CD4-positive, alpha-beta T cell (primary cell): Measurements from ENCODE around the gene ACYP2. TPM values are rescaled to one million over a fixed set of nuclear protein-coding genes. Genes with fewer than 3 reads are reported as not detected.

Source experiments
- ATAC-seq: fragments of 200-7000 bp; cut with Tn5 transposase; one replicate; pipeline ENCODE4 v1.10.0; 2022; ENCODE audit warnings: mild to moderate bottlenecking; ENCODE audit not compliant: poor library complexity
- CTCF ChIA-PET: fragments of 350-600 bp; sonication (Branson Sonifier 250); formaldehyde crosslinking; loops from one replicate; lab custom pipeline; 2021; ENCODE audit warnings: antibody characterized with exemption, inconsistent platforms; lab: Charles Lee
- POLR2A ChIA-PET: fragments of 350-600 bp; sonication (Branson Sonifier 250); formaldehyde crosslinking; loops from one replicate; lab custom pipeline; 2021; ENCODE audit warnings: antibody characterized with exemption, inconsistent platforms; lab: Charles Lee
- DNase-seq, 14 experiments: peaks; one replicate each; pipeline ENCODE4 v3.0.0-alpha.2; 2013 to 2020; ENCODE audit warnings: mixed read lengths in 2 of 14
- H3K27ac ChIP-seq, 2 donors: one replicate each; pipeline versions ENCODE4 v1.5.1 to v1.7.0; 2013; ENCODE audit warnings: low read length in 2 of 2, low read depth in 1 of 2, mild to moderate bottlenecking in 1 of 2
- H3K27me3 ChIP-seq, 2 experiments: 1 replicate in 1 of 2; 2 replicates in 1 of 2; pipeline versions ENCODE4 v1.6.1 to v1.7.0; 2013; ENCODE audit warnings: low read length in 2 of 2, control low read depth in 1 of 2, mild to moderate bottlenecking in 1 of 2, moderate library complexity in 1 of 2; ENCODE audit not compliant: insufficient read depth in 2 of 2, control insufficient read depth in 1 of 2
- H3K36me3 ChIP-seq: one replicate; pipeline ENCODE4 v1.6.1; 2013; ENCODE audit warnings: low read length, control low read depth; ENCODE audit not compliant: insufficient read depth
- H3K4me1 ChIP-seq: one replicate; pipeline ENCODE4 v1.6.1; 2013; ENCODE audit warnings: low read length, control low read depth; ENCODE audit not compliant: insufficient read depth
- H3K4me3 ChIP-seq: one replicate; pipeline ENCODE4 v1.5.1; 2013; ENCODE audit warnings: mild to moderate bottlenecking, low read length, moderate library complexity
- H3K9me3 ChIP-seq, 2 experiments: 1 replicate in 1 of 2; 2 replicates in 1 of 2; pipeline versions ENCODE4 v1.6.1 to v1.7.0; 2013; ENCODE audit warnings: low read length in 2 of 2, mild to moderate bottlenecking in 2 of 2, control low read depth in 1 of 2, moderate library complexity in 1 of 2; ENCODE audit not compliant: control insufficient read depth in 1 of 2, insufficient read depth in 1 of 2
- H3K27ac Mint-ChIP-seq: one replicate; pipeline ENCODE4 v1.8.0; 2020; ENCODE audit warnings: mixed read lengths
- H3K27me3 Mint-ChIP-seq: one replicate; pipeline ENCODE4 v1.8.0; 2021; ENCODE audit warnings: mixed read lengths
- H3K36me3 Mint-ChIP-seq: one replicate; pipeline ENCODE4 v1.8.0; 2021; ENCODE audit warnings: low read depth, mixed read lengths
- H3K4me1 Mint-ChIP-seq: one replicate; pipeline ENCODE4 v1.8.0; 2021; ENCODE audit warnings: low read depth, mixed read lengths
- H3K4me3 Mint-ChIP-seq: one replicate; pipeline ENCODE4 v1.8.0; 2020; ENCODE audit warnings: mild to moderate bottlenecking, mixed read lengths
- H3K9me3 Mint-ChIP-seq: one replicate; pipeline ENCODE4 v1.8.0; 2020; ENCODE audit warnings: mixed read lengths
- intact Hi-C, 2 experiments: fragments of 100-400 bp; cut with DNase I in 1 of 2; cut with micrococcal nuclease in 1 of 2; formaldehyde crosslinking; loops; one replicate each; pipeline versions ENCODE4 v1.15.1 to v1.9.0; 2023 to 2025; cut with DNase I, micrococcal nuclease
- total RNA-seq, 174 experiments: library from RNA in 2 of 174; stranded (reverse) in 2 of 174; gene quantifications; one replicate each; pipeline ENCODE4 v1.2.3 and lab custom pipeline; 2021 to 2026
- TF ChIP-seq, protein P1 (sequence below): fragments of 200-600 bp; IDR thresholded peaks from one replicate; pipeline ENCODE4 v1.8.0; 2022; ENCODE audit warnings: antibody characterized with exemption, mild to moderate bottlenecking

The ACYP2 gene
- total RNA-seq, 2 experiments from 2014 or later: 9.3 to 10.9 TPM

DNA sequence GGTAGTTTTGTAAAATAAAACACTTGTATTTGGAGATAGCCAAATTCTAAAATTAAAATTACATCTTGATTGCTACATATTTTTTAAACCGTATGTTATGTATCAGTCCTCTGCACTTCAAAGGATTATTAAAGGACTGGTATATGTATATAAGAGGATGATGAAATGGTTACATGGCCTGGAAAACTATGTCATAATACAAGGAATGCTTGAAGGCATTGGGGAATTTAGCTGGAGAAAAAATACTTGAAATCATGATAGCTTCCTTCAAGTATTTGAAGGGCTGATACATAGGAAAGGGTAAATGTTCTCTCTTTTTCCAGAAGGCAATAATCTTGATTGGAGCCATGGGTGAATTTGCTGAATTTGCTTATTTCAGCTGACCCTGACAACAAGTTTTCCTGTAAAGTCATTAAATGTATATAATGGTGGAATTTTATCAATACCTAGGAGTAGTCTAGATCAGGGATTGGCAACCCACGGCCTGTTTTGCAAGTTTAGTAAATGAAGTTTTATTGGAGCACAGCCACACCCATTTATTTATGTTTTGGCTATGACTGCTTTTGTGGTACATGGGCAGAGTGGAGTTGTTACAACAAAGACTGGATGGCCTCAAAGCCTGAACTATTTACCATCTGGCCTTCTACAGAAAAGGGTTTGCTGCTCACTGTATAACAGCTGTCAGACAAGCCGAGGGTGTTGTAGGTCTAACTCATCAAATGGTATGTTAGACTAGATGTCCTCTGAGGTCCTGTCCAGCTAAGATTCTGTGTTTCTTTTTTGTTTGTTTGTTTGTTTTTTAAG, 34.4 kb downstream of the ACYP2 start:
- Histone ChIP-seq H3K4me3 (no peak overlapping the region), H3K36me3 (no peaks in the 10 kb centered on the region), H3K9me3 (peaks cover 0 to 3% of the 10 kb centered on the region in 2 experiments), H3K4me1 (no peaks in the 10 kb centered on the region), H3K27me3 (no peaks in the 10 kb centered on the region), H3K27ac (no peak overlapping the region)
- Mint-ChIP-seq H3K4me1 (no peaks in the 10 kb centered on the region), H3K27me3 (no peaks in the 10 kb centered on the region), H3K36me3 (peaks cover 59% of the 10 kb centered on the region), H3K9me3 (no peaks in the 10 kb centered on the region), H3K4me3 (no peak overlapping the region), H3K27ac (no peak overlapping the region)
- no peak for DNase-seq
- TF ChIP-seq, protein P1, sequence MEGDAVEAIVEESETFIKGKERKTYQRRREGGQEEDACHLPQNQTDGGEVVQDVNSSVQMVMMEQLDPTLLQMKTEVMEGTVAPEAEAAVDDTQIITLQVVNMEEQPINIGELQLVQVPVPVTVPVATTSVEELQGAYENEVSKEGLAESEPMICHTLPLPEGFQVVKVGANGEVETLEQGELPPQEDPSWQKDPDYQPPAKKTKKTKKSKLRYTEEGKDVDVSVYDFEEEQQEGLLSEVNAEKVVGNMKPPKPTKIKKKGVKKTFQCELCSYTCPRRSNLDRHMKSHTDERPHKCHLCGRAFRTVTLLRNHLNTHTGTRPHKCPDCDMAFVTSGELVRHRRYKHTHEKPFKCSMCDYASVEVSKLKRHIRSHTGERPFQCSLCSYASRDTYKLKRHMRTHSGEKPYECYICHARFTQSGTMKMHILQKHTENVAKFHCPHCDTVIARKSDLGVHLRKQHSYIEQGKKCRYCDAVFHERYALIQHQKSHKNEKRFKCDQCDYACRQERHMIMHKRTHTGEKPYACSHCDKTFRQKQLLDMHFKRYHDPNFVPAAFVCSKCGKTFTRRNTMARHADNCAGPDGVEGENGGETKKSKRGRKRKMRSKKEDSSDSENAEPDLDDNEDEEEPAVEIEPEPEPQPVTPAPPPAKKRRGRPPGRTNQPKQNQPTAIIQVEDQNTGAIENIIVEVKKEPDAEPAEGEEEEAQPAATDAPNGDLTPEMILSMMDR: no peak
- POLR2A ChIA-PET: no interaction called here
- no peak for ATAC-seq
- intact Hi-C loops: no loop called here
- CTCF ChIA-PET: interaction anchor here (0.5 kb wide), 1 partner anchor 32 kb away, joined by 3 read pairs; no protein-coding TSS in a partner anchor

DNA sequence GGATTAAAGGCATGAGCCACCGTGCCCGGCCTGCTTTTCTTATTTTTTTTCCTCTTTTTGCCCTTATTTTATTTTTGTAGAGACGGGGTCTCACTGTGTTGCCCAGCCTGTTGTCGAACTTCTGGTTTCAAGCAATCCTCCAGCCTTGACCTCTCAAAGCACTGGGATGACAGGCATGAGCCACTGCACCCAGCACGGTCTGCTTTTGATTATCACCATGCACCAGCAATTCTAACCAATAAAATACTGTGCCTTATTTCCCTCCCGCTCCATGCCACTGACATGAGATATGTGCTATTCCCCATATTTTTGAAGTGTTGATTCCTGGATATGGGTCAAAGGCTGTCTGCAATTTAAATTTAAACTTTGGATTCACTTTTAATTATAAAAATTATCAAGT, 42.9 kb downstream of the ACYP2 start:
- H3K27ac Mint-ChIP-seq: no peak overlapping the region
- ChIA-PET CTCF (no interaction called here), POLR2A (no interaction called here)
- no peaks in the 10 kb centered on the region for H3K4me1 ChIP-seq
- no peaks in the 10 kb centered on the region for H3K27me3 ChIP-seq
- no peak overlapping the region for H3K27ac ChIP-seq
- no peak overlapping the region for H3K4me3 Mint-ChIP-seq
- peaks cover 0 to 3% of the 10 kb centered on the region in 2 experiments for H3K9me3 ChIP-seq
- no peak for ATAC-seq
- no peaks in the 10 kb centered on the region for H3K4me1 Mint-ChIP-seq
- no peak overlapping the region for H3K4me3 ChIP-seq
- H3K27me3 Mint-ChIP-seq: no peaks in the 10 kb centered on the region
- TF ChIP-seq, protein P1: no peak
- intact Hi-C loops: no loop called here
- H3K9me3 Mint-ChIP-seq: no peaks in the 10 kb centered on the region
- no peaks in the 10 kb centered on the region for H3K36me3 ChIP-seq
- peaks cover 40% of the 10 kb centered on the region for H3K36me3 Mint-ChIP-seq
- DNase-seq: no peak

DNA sequence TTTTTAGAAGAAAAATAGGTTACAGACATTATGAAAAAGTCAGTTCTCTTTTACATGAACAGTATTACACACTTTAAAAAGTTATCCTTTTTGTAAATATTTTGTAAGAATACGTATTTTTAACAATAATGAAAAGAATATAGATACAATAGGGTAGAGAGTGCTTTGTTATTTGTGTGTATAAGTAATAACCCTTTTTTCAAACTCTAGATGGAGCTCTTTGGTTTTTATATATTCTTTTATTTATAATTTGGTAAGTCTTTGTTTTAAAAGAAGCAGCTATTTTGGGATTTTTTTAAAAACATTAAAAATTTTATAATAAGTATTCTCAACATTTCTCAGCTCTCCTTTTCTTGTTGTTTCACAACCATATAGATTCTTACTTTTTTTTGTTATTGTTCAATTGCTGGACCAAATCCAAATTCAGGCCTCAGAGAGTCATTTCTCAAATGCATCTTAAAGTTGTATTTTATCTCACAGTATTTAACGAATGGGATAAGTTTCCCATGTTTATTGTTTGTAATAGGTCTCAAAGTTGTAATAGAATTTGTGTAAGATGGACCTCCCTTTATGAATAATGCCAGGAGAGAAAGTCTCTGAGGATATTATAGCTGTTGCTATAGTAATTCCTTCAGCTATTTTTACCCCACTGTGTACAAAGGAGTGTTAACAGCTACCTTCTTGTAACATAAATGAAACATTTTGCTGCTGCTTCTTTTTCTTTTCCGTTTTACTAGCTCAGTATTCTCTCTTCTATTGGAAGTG, 46.4 kb downstream of the ACYP2 start:
- intact Hi-C loops: no loop called here
- Mint-ChIP-seq H3K4me1 (no peaks in the 10 kb centered on the region), H3K27me3 (no peaks in the 10 kb centered on the region), H3K4me3 (no peak overlapping the region), H3K9me3 (no peaks in the 10 kb centered on the region), H3K27ac (no peak overlapping the region), H3K36me3 (peaks cover 20% of the 10 kb centered on the region)
- Histone ChIP-seq H3K4me3 (no peak overlapping the region), H3K36me3 (no peaks in the 10 kb centered on the region), H3K27me3 (no peaks in the 10 kb centered on the region), H3K9me3 (no peaks in the 10 kb centered on the region), H3K4me1 (no peaks in the 10 kb centered on the region), H3K27ac (no peak overlapping the region)
- TF ChIP-seq, protein P1: no peak
- CTCF ChIA-PET: interaction anchor here (0.9 kb wide), 1 partner anchor 32 kb away, joined by 3 read pairs; no protein-coding TSS in a partner anchor
- POLR2A ChIA-PET: no interaction called here
- ATAC-seq (no peak), DNase-seq (no peak)
